ENCODE measurements around the gene SMIM34. TPM values are rescaled to one million over a fixed set of nuclear protein-coding genes. Genes with fewer than 3 reads are reported as not detected.
"Not testable (repeated sequence)": the region's sequence is repeated elsewhere in the genome, so short reads cannot be mapped to it uniquely, and the experiment has no call there.

The SMIM34 gene
- total and polyA plus RNA-seq, 5 donors from 2014 or later: not detected

DNA sequence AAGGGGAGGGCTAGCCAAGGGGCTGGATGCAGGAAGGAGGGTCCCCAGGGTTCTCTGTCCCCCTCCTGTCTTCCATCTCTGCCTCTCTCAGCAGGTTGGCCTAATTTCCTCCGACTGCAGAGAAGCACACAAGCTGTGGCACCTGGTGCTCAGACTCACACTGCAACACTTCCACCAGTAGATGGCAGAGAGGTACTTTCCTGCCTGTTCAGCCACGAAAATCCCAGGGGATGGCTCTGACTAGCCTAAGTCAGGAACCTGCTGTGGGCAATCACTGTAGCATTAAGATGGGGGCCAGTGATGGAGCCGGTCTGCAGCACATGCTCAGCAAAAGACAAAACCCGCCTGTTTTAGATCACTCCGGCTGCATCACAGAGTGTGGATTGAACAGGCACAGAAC is 6.0 kb upstream of the SMIM34 start:
- H3K27ac Mint-ChIP-seq; H3K27me3 ChIP-seq (ENCODE audit: control insufficient read depth, insufficient read depth, low read length): not testable (repeated sequence)

GRCh38 chr21:34428441-34428840 is 4.7 kb upstream of the SMIM34 start:
- not testable (repeated sequence) for H3K9me3 ChIP-seq (ENCODE audit: control insufficient read depth in 2 of 2, low read length in 2 of 2); H3K4me1 ChIP-seq (ENCODE audit: control insufficient read depth, insufficient read depth, low read length, poor library complexity, severe bottlenecking); H3K4me1 Mint-ChIP-seq; DNase-seq; H3K27ac ChIP-seq (ENCODE audit: insufficient read depth, low read length, poor library complexity, severe bottlenecking); H3K36me3 ChIP-seq (ENCODE audit: control insufficient read depth, insufficient read depth, low read length); H3K4me3 ChIP-seq (ENCODE audit: low read depth, low read length); H3K27me3 ChIP-seq (ENCODE audit: control insufficient read depth, insufficient read depth, low read length); H3K9me3 Mint-ChIP-seq; ATAC-seq (ENCODE audit: low read depth in 2 of 2); H3K4me3 Mint-ChIP-seq; H3K36me3 Mint-ChIP-seq; H3K27me3 Mint-ChIP-seq; H3K27ac Mint-ChIP-seq

More for the DNA sequence above, 6.0 kb upstream of the SMIM34 start:
- not testable (repeated sequence) for H3K4me1 ChIP-seq (ENCODE audit: control insufficient read depth, insufficient read depth, low read length, poor library complexity, severe bottlenecking); H3K36me3 Mint-ChIP-seq; H3K27ac ChIP-seq (ENCODE audit: insufficient read depth, low read length, poor library complexity, severe bottlenecking); H3K4me1 Mint-ChIP-seq; H3K9me3 ChIP-seq (ENCODE audit: control insufficient read depth in 2 of 2, low read length in 2 of 2); ATAC-seq (ENCODE audit: low read depth in 2 of 2); H3K27me3 Mint-ChIP-seq; H3K4me3 ChIP-seq (ENCODE audit: low read depth, low read length); H3K4me3 Mint-ChIP-seq; H3K9me3 Mint-ChIP-seq; DNase-seq; H3K36me3 ChIP-seq (ENCODE audit: control insufficient read depth, insufficient read depth, low read length)

- not testable (repeated sequence) for H3K4me1 Mint-ChIP-seq; H3K9me3 Mint-ChIP-seq; H3K36me3 ChIP-seq (ENCODE audit: control insufficient read depth, insufficient read depth, low read length); H3K27me3 ChIP-seq (ENCODE audit: control insufficient read depth, insufficient read depth, low read length); DNase-seq; H3K27ac Mint-ChIP-seq; H3K27ac ChIP-seq (ENCODE audit: insufficient read depth, low read length, poor library complexity, severe bottlenecking); H3K4me3 Mint-ChIP-seq; H3K4me3 ChIP-seq (ENCODE audit: low read depth, low read length); ATAC-seq (ENCODE audit: low read depth in 2 of 2); H3K9me3 ChIP-seq (ENCODE audit: control insufficient read depth in 2 of 2, low read length in 2 of 2); H3K4me1 ChIP-seq (ENCODE audit: control insufficient read depth, insufficient read depth, low read length, poor library complexity, severe bottlenecking); H3K36me3 Mint-ChIP-seq; H3K27me3 Mint-ChIP-seq
These were observed 3.6 kb upstream of the SMIM34 start for GRCh38 chr21:34427339-34427738.

DNA sequence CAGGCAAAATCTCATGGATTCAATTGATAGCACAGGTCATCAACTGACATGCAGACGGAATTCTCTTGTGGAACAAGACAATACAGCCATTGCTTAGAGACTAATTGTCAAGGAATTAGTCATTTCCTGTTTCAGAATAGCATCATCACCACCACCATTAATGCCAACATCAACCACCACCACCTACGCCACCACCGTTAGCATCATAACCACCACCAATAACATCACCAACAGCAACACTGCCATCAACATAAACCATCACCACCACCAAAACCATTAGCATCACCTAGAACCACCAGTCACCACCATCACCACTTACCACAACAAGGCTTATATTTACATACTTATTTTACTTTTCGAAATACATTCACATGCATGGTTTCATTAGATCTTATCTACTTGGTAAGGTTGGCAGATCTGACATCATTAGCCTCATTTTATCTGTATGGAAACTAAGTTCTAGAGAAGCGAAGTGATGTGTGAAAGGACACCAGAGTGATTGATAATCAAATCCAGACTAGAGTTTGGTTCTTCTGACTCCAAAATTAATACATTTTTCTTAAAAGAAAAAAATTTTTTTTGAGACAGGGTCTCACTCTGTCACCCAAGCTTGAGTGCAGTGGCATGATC is 6.2 kb downstream of the SMIM34 start:
- H3K27me3 ChIP-seq (ENCODE audit: control insufficient read depth, insufficient read depth, low read length); H3K4me1 ChIP-seq (ENCODE audit: control insufficient read depth, insufficient read depth, low read length, poor library complexity, severe bottlenecking); H3K9me3 Mint-ChIP-seq; H3K4me1 Mint-ChIP-seq; H3K27ac Mint-ChIP-seq; H3K27me3 Mint-ChIP-seq; H3K27ac ChIP-seq (ENCODE audit: insufficient read depth, low read length, poor library complexity, severe bottlenecking); DNase-seq; H3K36me3 ChIP-seq (ENCODE audit: control insufficient read depth, insufficient read depth, low read length); H3K4me3 Mint-ChIP-seq; H3K9me3 ChIP-seq (ENCODE audit: control insufficient read depth in 2 of 2, low read length in 2 of 2); ATAC-seq (ENCODE audit: low read depth in 2 of 2); H3K4me3 ChIP-seq (ENCODE audit: low read depth, low read length); H3K36me3 Mint-ChIP-seq: not testable (repeated sequence)

DNA sequence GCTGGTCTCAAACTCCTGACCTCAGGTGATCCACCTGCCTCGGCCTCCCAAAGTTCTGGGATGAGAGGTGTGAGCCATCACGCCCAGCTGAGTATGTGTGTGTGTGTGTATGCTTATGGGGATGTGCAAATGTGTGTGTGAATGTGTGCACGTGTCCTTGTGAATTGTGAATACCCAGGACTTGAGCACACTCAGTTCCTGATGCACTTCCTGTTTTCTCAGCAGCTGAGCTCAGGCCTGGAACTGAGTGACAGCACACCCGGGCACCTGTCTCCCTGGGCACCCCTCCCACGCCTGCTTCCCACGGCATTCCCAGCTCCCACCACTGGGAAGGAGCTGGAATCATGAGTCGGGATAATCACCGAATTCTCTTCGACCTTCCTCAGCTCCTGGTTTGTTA is 16.5 kb downstream of the SMIM34 start:
- ATAC-seq (ENCODE audit: low read depth in 2 of 2); H3K36me3 ChIP-seq (ENCODE audit: control insufficient read depth, insufficient read depth, low read length); H3K27ac Mint-ChIP-seq; H3K4me3 ChIP-seq (ENCODE audit: low read depth, low read length); H3K4me1 ChIP-seq (ENCODE audit: control insufficient read depth, insufficient read depth, low read length, poor library complexity, severe bottlenecking); H3K9me3 ChIP-seq (ENCODE audit: control insufficient read depth in 2 of 2, low read length in 2 of 2); H3K27me3 ChIP-seq (ENCODE audit: control insufficient read depth, insufficient read depth, low read length); H3K9me3 Mint-ChIP-seq; DNase-seq; H3K4me1 Mint-ChIP-seq; H3K27ac ChIP-seq (ENCODE audit: insufficient read depth, low read length, poor library complexity, severe bottlenecking); H3K4me3 Mint-ChIP-seq; H3K36me3 Mint-ChIP-seq; H3K27me3 Mint-ChIP-seq: not testable (repeated sequence)

DNA sequence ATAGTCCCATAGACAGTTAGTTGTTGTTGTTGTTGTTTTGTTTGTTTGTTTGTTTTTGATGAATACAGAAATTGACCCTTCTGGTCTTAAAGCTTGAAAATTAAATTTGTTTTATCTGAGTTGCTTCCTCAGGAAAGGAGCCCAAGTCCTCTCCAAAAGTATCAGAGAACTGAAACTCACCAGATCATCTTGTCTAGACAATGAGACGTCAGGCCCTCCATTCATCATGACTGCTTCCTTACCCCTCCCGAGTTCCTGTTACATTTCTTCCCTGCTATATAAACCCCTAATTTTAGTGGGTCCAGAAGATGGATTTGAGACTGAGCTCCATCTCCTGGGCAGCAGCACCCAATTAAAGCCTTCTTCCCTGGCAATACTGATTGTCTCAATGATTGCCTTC is 17.1 kb downstream of the SMIM34 start:
- H3K27ac Mint-ChIP-seq; DNase-seq; H3K4me3 Mint-ChIP-seq; H3K27ac ChIP-seq (ENCODE audit: insufficient read depth, low read length, poor library complexity, severe bottlenecking); H3K27me3 Mint-ChIP-seq; ATAC-seq (ENCODE audit: low read depth in 2 of 2); H3K4me3 ChIP-seq (ENCODE audit: low read depth, low read length); H3K4me1 Mint-ChIP-seq; H3K36me3 ChIP-seq (ENCODE audit: control insufficient read depth, insufficient read depth, low read length); H3K4me1 ChIP-seq (ENCODE audit: control insufficient read depth, insufficient read depth, low read length, poor library complexity, severe bottlenecking); H3K27me3 ChIP-seq (ENCODE audit: control insufficient read depth, insufficient read depth, low read length); H3K9me3 Mint-ChIP-seq; H3K9me3 ChIP-seq (ENCODE audit: control insufficient read depth in 2 of 2, low read length in 2 of 2); H3K36me3 Mint-ChIP-seq: not testable (repeated sequence)

- not testable (repeated sequence) for ATAC-seq (ENCODE audit: low read depth in 2 of 2); H3K4me1 ChIP-seq (ENCODE audit: control insufficient read depth, insufficient read depth, low read length, poor library complexity, severe bottlenecking); H3K36me3 ChIP-seq (ENCODE audit: control insufficient read depth, insufficient read depth, low read length); H3K27ac Mint-ChIP-seq; H3K4me3 ChIP-seq (ENCODE audit: low read depth, low read length); H3K36me3 Mint-ChIP-seq; H3K9me3 Mint-ChIP-seq; H3K4me3 Mint-ChIP-seq; H3K9me3 ChIP-seq (ENCODE audit: control insufficient read depth in 2 of 2, low read length in 2 of 2); H3K27me3 ChIP-seq (ENCODE audit: control insufficient read depth, insufficient read depth, low read length); DNase-seq; H3K4me1 Mint-ChIP-seq; H3K27ac ChIP-seq (ENCODE audit: insufficient read depth, low read length, poor library complexity, severe bottlenecking); H3K27me3 Mint-ChIP-seq
These were observed 17.6 kb downstream of the SMIM34 start for GRCh38 chr21:34406102-34406501.

- not testable (repeated sequence) for H3K27ac Mint-ChIP-seq; H3K9me3 Mint-ChIP-seq; H3K4me1 ChIP-seq (ENCODE audit: control insufficient read depth, insufficient read depth, low read length, poor library complexity, severe bottlenecking); H3K36me3 ChIP-seq (ENCODE audit: control insufficient read depth, insufficient read depth, low read length); H3K4me1 Mint-ChIP-seq; H3K9me3 ChIP-seq (ENCODE audit: control insufficient read depth in 2 of 2, low read length in 2 of 2); DNase-seq; H3K27me3 ChIP-seq (ENCODE audit: control insufficient read depth, insufficient read depth, low read length); H3K36me3 Mint-ChIP-seq; H3K27ac ChIP-seq (ENCODE audit: insufficient read depth, low read length, poor library complexity, severe bottlenecking); H3K4me3 ChIP-seq (ENCODE audit: low read depth, low read length); H3K27me3 Mint-ChIP-seq; H3K4me3 Mint-ChIP-seq; ATAC-seq (ENCODE audit: low read depth in 2 of 2)
These were observed 18.1 kb downstream of the SMIM34 start for GRCh38 chr21:34405686-34406085.
